IMR-90 (cell line): ENCODE data around the gene FN3KRP. TPM values are rescaled to one million over a fixed set of nuclear protein-coding genes. Genes with fewer than 3 reads are reported as not detected.

Experiments
- ATAC-seq: fragments of 200-7000 bp; cut with Tn5 transposase; 2 replicates; pipeline ENCODE4 v1.9.1; 2020; ENCODE audit warnings: low read depth, mild to moderate bottlenecking, moderate library complexity
- BruUV-seq: library from RNA; stranded (reverse); fragments of 400-500 nt; replicated peaks from 2 replicates; lab custom pipeline; 2021; lab: Mats Ljungman, UMichigan
- CTCF ChIA-PET: fragments of 300-600 bp; formaldehyde crosslinking; extraction: SDS; loops from one replicate; lab custom pipeline; 2021; ENCODE audit warnings: antibody characterized with exemption; lab: Yijun Ruan, JAX
- POLR2A ChIA-PET: fragments of 300-600 bp; sonication (Branson Sonifier 250); formaldehyde crosslinking; loops from one replicate; lab custom pipeline; 2022; ENCODE audit warnings: antibody characterized with exemption; ENCODE audit not compliant: unreplicated experiment; lab: Charles Lee
- DNase-seq: peaks from one replicate; pipeline ENCODE4 v3.0.0; 2013
- H2AFZ ChIP-seq: replicated peaks from 2 replicates; pipeline ENCODE3; 2013; ENCODE audit warnings: low read length, mild to moderate bottlenecking; ENCODE audit not compliant: poor library complexity
- H2AK5ac ChIP-seq: 2 replicates; pipeline ENCODE4 v1.6.1; 2013; ENCODE audit warnings: low read depth, low read length, inconsistent platforms
- H2AK9ac ChIP-seq: replicated peaks from 2 replicates; pipeline ENCODE3; 2013; ENCODE audit warnings: mild to moderate bottlenecking, low read depth, low read length, moderate library complexity; ENCODE audit not compliant: poor library complexity
- H2BK120ac ChIP-seq: 2 replicates; pipeline ENCODE4 v1.6.1; 2013; ENCODE audit warnings: low read depth, low read length, inconsistent platforms
- H2BK15ac ChIP-seq: 3 replicates; pipeline ENCODE4 v1.6.1; 2013; ENCODE audit warnings: low read depth, low read length, inconsistent platforms
- H2BK20ac ChIP-seq: 2 replicates; pipeline ENCODE4 v1.6.1; 2013; ENCODE audit warnings: low read depth, mild to moderate bottlenecking, inconsistent platforms, low read length, moderate library complexity
- H2BK5ac ChIP-seq: 2 replicates; pipeline ENCODE4 v1.6.1; 2013; ENCODE audit warnings: mild to moderate bottlenecking, low read depth, low read length, inconsistent platforms; ENCODE audit not compliant: poor library complexity, severe bottlenecking
- H3K14ac ChIP-seq: replicated peaks from 2 replicates; pipeline ENCODE4 v1.6.1; 2013; ENCODE audit warnings: low read depth, low read length, inconsistent platforms
- H3K18ac ChIP-seq: 2 replicates; pipeline ENCODE4 v1.6.1; 2013; ENCODE audit warnings: low read depth, low read length, control low read depth
- H3K23ac ChIP-seq: 2 replicates; pipeline ENCODE4 v1.6.1; 2013; ENCODE audit warnings: low read depth, low read length, inconsistent platforms
- H3K27ac ChIP-seq: 2 replicates; pipeline ENCODE4 v1.5.1; 2013; ENCODE audit warnings: mild to moderate bottlenecking, control low read depth, low read length; ENCODE audit not compliant: insufficient read depth
- H3K27me3 ChIP-seq: 2 replicates; pipeline ENCODE4 v1.6.1; 2013; ENCODE audit warnings: low read length; ENCODE audit not compliant: control insufficient read depth, insufficient read depth
- H3K36me3 ChIP-seq: 2 replicates; pipeline ENCODE4 v1.6.1; 2013; ENCODE audit warnings: low read length, mixed read lengths; ENCODE audit not compliant: control insufficient read depth, insufficient read depth
- H3K4ac ChIP-seq: 2 replicates; pipeline ENCODE4 v1.6.1; 2013; ENCODE audit warnings: low read depth, low read length, inconsistent platforms
- H3K4me1 ChIP-seq: 2 replicates; pipeline ENCODE4 v1.6.1; 2013; ENCODE audit warnings: low read length, mixed read lengths; ENCODE audit not compliant: control insufficient read depth, insufficient read depth
- H3K4me2 ChIP-seq: 2 replicates; pipeline ENCODE4 v1.6.1; 2013; ENCODE audit warnings: low read depth, mild to moderate bottlenecking, control low read depth, low read length, moderate library complexity
- H3K4me3 ChIP-seq: 2 replicates; pipeline ENCODE4 v1.5.1; 2013; ENCODE audit warnings: low read depth, mild to moderate bottlenecking, control low read depth, low read length, moderate library complexity; ENCODE audit not compliant: insufficient read depth
- H3K56ac ChIP-seq: 2 replicates; pipeline ENCODE4 v1.6.1; 2013; ENCODE audit warnings: low read length, inconsistent platforms; ENCODE audit not compliant: insufficient read depth; ENCODE audit errors: extremely low read depth
- H3K79me1 ChIP-seq, 2 experiments: 2 replicates each; pipeline ENCODE4 v1.6.1; 2013; ENCODE audit warnings: low read length in 2 of 2, inconsistent platforms in 1 of 2, low read depth in 1 of 2
- H3K9ac ChIP-seq: 2 replicates; pipeline ENCODE4 v1.6.1; 2013; ENCODE audit warnings: low read depth, low read length, control low read depth
- H3K9me1 ChIP-seq: 2 replicates; pipeline ENCODE4 v1.6.1; 2013; ENCODE audit warnings: low read length, inconsistent platforms; ENCODE audit not compliant: insufficient read depth
- H3K9me3 ChIP-seq: 2 replicates; pipeline ENCODE4 v1.6.1; 2013; ENCODE audit warnings: low read length; ENCODE audit not compliant: control insufficient read depth, insufficient read depth
- H4K20me1 ChIP-seq: 2 replicates; pipeline ENCODE4 v1.6.1; 2013; ENCODE audit warnings: low read length, inconsistent platforms; ENCODE audit not compliant: insufficient read depth
- H4K5ac ChIP-seq: 2 replicates; pipeline ENCODE4 v1.6.1; 2013; ENCODE audit warnings: mild to moderate bottlenecking, low read depth, low read length, control low read depth
- H4K8ac ChIP-seq, 2 experiments: 2 replicates each; pipeline ENCODE4 v1.6.1; 2013; ENCODE audit warnings: low read depth in 2 of 2, low read length in 2 of 2, control low read depth in 1 of 2, inconsistent platforms in 1 of 2
- H4K91ac ChIP-seq: 2 replicates; pipeline ENCODE4 v1.6.1; 2013; ENCODE audit warnings: low read depth, low read length, inconsistent platforms; ENCODE audit not compliant: insufficient read depth
- BHLHE40 ChIP-seq: fragments of 150-350 bp; IDR thresholded peaks from 2 replicates; pipeline ENCODE4 v1.6.1; 2016; ENCODE audit warnings: mild to moderate bottlenecking, low read depth, low read length
- CEBPB ChIP-seq: IDR thresholded peaks from 2 replicates; pipeline ENCODE4 v1.6.1; 2012; ENCODE audit warnings: low read depth, low read length, improper control_type of control experiment
- CHD1 ChIP-seq: IDR thresholded peaks from 2 replicates; pipeline ENCODE4 v1.6.1; 2012; ENCODE audit warnings: low read depth, low read length, improper control_type of control experiment
- CTCF ChIP-seq: conservative IDR thresholded peaks from 2 replicates; pipeline ENCODE4 v1.5.1; 2012; ENCODE audit warnings: mild to moderate bottlenecking, low read depth, low read length, improper control_type of control experiment
- ELK1 ChIP-seq: fragments of 150-350 bp; IDR thresholded peaks from 2 replicates; pipeline ENCODE4 v1.6.1; 2016; ENCODE audit warnings: low read depth, mild to moderate bottlenecking, low read length, moderate library complexity, borderline replicate concordance
- FOS ChIP-seq: fragments of 150-350 bp; IDR thresholded peaks from 2 replicates; pipeline ENCODE4 v1.6.1; 2016; ENCODE audit warnings: low read depth, low read length
- MAFK ChIP-seq: IDR thresholded peaks from 2 replicates; pipeline ENCODE4 v1.6.1; 2012; ENCODE audit warnings: low read depth, low read length, improper control_type of control experiment
- MAZ ChIP-seq: IDR thresholded peaks from 2 replicates; pipeline ENCODE4 v1.6.1; 2012; ENCODE audit warnings: low read depth, mild to moderate bottlenecking, low read length, improper control_type of control experiment, moderate library complexity, borderline replicate concordance
- MXI1 ChIP-seq: IDR thresholded peaks from 2 replicates; pipeline ENCODE4 v1.6.1; 2012; ENCODE audit warnings: low read depth, mild to moderate bottlenecking, low read length, moderate library complexity, borderline replicate concordance
- NFE2L2 ChIP-seq: fragments of 150-350 bp; IDR thresholded peaks from 2 replicates; pipeline ENCODE4 v1.6.1; 2016; ENCODE audit warnings: low read depth, mild to moderate bottlenecking, low read length
- POLR2A ChIP-seq: IDR thresholded peaks from 2 replicates; pipeline ENCODE4 v1.6.1; 2012; ENCODE audit warnings: mild to moderate bottlenecking, low read depth, low read length
- RAD21 ChIP-seq: IDR thresholded peaks from 2 replicates; pipeline ENCODE4 v1.6.1; 2012; ENCODE audit warnings: low read length, improper control_type of control experiment
- RCOR1 ChIP-seq: IDR thresholded peaks from 2 replicates; pipeline ENCODE4 v1.6.1; 2012; ENCODE audit warnings: mild to moderate bottlenecking, low read length, improper control_type of control experiment; ENCODE audit not compliant: insufficient replicate concordance
- RFX5 ChIP-seq: IDR thresholded peaks from 2 replicates; pipeline ENCODE4 v1.8.0; 2012; ENCODE audit warnings: low read depth, mild to moderate bottlenecking, low read length, moderate library complexity
- SMC3 ChIP-seq: fragments of 150-350 bp; IDR thresholded peaks from 2 replicates; pipeline ENCODE4 v1.6.1; 2016; ENCODE audit warnings: low read depth, mild to moderate bottlenecking, antibody characterized with exemption, low read length, moderate library complexity
- USF2 ChIP-seq: fragments of 150-350 bp; IDR thresholded peaks from 2 replicates; pipeline ENCODE4 v1.6.1; 2017; ENCODE audit warnings: mild to moderate bottlenecking, antibody characterized with exemption, low read length, low read depth
- WGBS, 2 experiments: methylation state at CpG; one replicate each; pipeline versions ENCODE4 v1.1.5 to v1.1.7; 2013; ENCODE audit warnings: missing lambda C conversion rate in 2 of 2; ENCODE audit not compliant: insufficient read length in 1 of 2; ENCODE audit errors: extremely low coverage in 2 of 2; 5-methylcytosine and 5-hydroxymethylcytosine counted together
- dilution Hi-C: fragments of 300-500 bp; cut with HindIII; formaldehyde crosslinking; loops from one replicate; pipeline ENCODE4 v1.14.3; 2018; ENCODE audit warnings: low sequenced_read_pairs; ENCODE audit not compliant: unreplicated experiment
- in situ Hi-C: fragments of 300-500 bp; cut with MboI; formaldehyde crosslinking; loops from 3 replicates; pipeline ENCODE4 v1.14.3; 2019; ENCODE audit warnings: low sequenced_read_pairs, inconsistent platforms, mixed read lengths
- intact Hi-C: fragments of 100-400 bp; cut with micrococcal nuclease; formaldehyde crosslinking; loops from 2 replicates; pipeline ENCODE4 v1.10.0; 2022
- polyA plus RNA-seq, 3 experiments: library from polyadenylated mRNA; depleted of rRNA; stranded (reverse); fragments of >200 nt; gene quantifications; 2 replicates each; pipeline ENCODE4 v1.2.3, GENCODE V29; 2012; ENCODE audit warnings: low replicate concordance in 1 of 3
- total RNA-seq: library from RNA; depleted of rRNA; stranded (reverse); fragments of >200 nt; gene quantifications from 2 replicates; pipeline ENCODE4 v1.2.3, GENCODE V29; 2012

Gene FN3KRP
- total and polyA plus RNA-seq, 2 of the 4 experiments (the other 2 are of a cell fraction) = 18.6 to 20.3 TPM

DNA sequence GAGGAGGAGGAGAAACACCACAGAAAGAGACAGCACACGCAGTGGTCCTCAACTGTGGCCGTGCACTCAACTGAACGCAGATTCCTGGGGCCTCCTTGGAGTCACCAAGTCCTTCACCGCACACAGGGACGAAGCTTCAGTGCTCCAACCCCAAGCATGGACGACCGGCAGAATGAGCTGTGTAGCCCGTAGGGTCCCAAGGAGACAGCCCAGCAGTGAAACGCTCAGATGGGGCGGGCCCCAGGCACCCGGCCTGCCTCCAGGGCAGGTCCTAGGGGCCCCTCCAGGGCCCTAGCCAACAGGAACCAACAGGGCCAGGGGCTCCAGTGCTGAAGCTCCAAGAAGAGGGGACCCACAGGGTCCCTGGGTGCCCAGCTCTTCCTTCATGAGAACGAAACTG lies 31.2 kb upstream of the FN3KRP start:
- in situ Hi-C loops (no loop called here), intact Hi-C loops (no loop called here), dilution Hi-C loops (no loop called here)
- Histone ChIP-seq H2BK15ac (no peak overlapping the region), H2BK5ac (no peak overlapping the region), H3K9ac (no peak overlapping the region), H2AFZ (no peak overlapping the region), H3K9me3 (peaks cover 5% of the 10 kb centered on the region), H2AK9ac (no peak overlapping the region), H3K4ac (no peak overlapping the region), H4K20me1 (no peaks in the 10 kb centered on the region), H3K27me3 (no peaks in the 10 kb centered on the region), H3K9me1 (no peaks in the 10 kb centered on the region), H4K8ac (no peak overlapping the region), H3K4me3 (no peak overlapping the region), H3K14ac (no peak overlapping the region), H3K23ac (no peak overlapping the region), H4K91ac (no peak overlapping the region), H2AK5ac (no peak overlapping the region), H3K56ac (no peak overlapping the region), H2BK20ac (no peak overlapping the region), H3K18ac (no peak overlapping the region), H4K5ac (no peak overlapping the region), H3K27ac (no peak overlapping the region), H3K4me1 (no peaks in the 10 kb centered on the region), H2BK120ac (no peak overlapping the region), H3K79me1 (no peaks in the 10 kb centered on the region), H3K36me3 (no peaks in the 10 kb centered on the region), H3K4me2 (no peak overlapping the region)
- POLR2A ChIA-PET = no interaction called here
- DNase-seq = no peak
- no TSS peak for BruUV-seq
- CTCF ChIA-PET = no interaction called here
- WGBS, 2 experiments = 93% methylated on average over 3 of the region's 12 CpGs; no CpG with 5 or more reads in 1 of the 2 experiments
- no peak for ATAC-seq
- no peak for TF ChIP-seq CTCF
- TF ChIP-seq ELK1 = no peak
- no peak for TF ChIP-seq CHD1
- no peak for TF ChIP-seq SMC3
- TF ChIP-seq MAZ = no peak
- TF ChIP-seq RCOR1 = no peak
- TF ChIP-seq CEBPB = no peak
- TF ChIP-seq RFX5 = no peak
- TF ChIP-seq USF2 = no peak
- no peak for TF ChIP-seq POLR2A
- TF ChIP-seq BHLHE40 = no peak
- no peak for TF ChIP-seq MAFK
- no peak for TF ChIP-seq NFE2L2
- TF ChIP-seq MXI1 = no peak
- TF ChIP-seq FOS = no peak
- no peak for TF ChIP-seq RAD21
